RPMI7951 (cell line): ENCODE data around the gene SPTLC2. TPM values are rescaled to one million over a fixed set of nuclear protein-coding genes. Genes with fewer than 3 reads are reported as not detected.

ENCODE experiments used
- DNase-seq: peaks from one replicate; pipeline ENCODE4 v3.0.0-alpha.2; 2012; ENCODE audit warnings: low read depth
- total RNA-seq: library from RNA; depleted of rRNA; stranded (reverse); fragments of >200 nt; shearing (Covaris generic); gene quantifications from 2 replicates; pipeline ENCODE4 v1.2.3, GENCODE V29; 2014; rRNA removed

SPTLC2 gene
- total RNA-seq, 1 experiment from 2014 or later = 12.0 TPM

DNA sequence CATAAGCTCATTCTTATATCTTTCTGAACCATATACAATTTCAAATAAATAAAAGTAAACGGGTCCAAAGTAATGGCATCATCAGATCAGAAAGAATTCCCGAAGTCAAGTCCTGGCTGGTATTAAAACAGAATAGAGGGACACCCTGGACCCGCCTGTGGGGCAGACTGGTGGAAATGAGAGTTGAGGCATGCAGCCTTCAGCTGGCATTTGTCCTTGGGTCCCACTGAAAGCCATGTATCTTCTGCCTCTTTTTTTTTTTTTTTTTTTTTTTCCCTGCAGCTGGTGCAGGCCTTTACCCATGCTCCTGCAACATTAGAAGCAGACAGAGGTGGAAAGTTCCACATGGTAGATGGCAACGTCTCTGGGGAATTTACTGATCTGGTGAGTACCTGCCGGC, 148.6 kb downstream of the SPTLC2 start:
- no peak for DNase-seq

GRCh38 chr14:77459072-77459723, 157.2 kb downstream of the SPTLC2 start:
- peak; percentile 54 for DNase-seq

GRCh38 chr14:77458249-77458950, 158.0 kb downstream of the SPTLC2 start:
- DNase-seq = peak; percentile 46

DNA sequence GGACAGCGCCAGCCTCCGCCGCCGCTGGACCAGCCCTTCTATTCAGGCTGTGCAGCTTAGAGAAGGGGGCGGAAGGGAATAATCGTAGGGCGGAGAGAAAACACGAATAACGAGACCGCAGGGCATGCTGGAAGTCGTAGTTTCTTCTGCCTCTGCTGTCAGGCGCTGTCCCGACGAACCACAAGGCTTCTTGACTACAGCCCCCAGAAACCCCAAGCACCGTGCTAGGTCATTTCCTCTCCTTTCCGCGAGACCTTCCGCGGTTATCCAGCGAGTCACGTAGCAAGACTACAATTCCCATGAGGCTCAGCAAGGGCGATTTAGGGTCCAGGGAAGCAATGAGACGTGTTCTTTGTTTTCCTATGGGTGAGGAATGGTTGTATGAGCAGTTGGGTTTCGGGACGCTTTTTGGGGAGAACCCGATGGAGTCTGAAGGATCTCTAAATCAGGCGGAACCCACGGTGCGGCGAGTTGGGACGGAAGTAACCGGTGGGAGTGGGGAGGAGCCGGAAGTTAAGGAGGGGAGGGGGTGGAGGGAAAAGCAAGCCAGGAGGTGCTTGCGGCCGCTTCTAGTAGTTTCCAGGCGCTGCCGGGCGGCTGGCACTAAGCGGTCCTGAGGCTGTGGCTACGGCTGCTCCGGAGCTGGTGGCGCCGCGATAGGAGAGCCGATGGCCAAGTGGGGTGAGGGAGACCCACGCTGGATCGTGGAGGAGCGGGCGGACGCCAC, 158.8 kb downstream of the SPTLC2 start, which contains the start of the genes AHSA1 and VIPAS39:
Gene AHSA1, plus strand, starts transcription at position 572 of the 727 bp plus-strand sequence. Its CDS starts 97 bp downstream, at position 669.
Gene VIPAS39, minus strand, starts transcription at position 80 of the 727 bp plus-strand sequence. CDS start 3,499 bp downstream, outside the sequence.
- DNase-seq = peak; percentile 98

GRCh38 chr14:77457115-77457521, 159.3 kb downstream of the SPTLC2 start:
- DNase-seq = no peak

Other genes with a start within 250 kb of the SPTLC2 start
- 7.3 and 7.4 TPM in 2 replicates for gene TMED8, start 239.5 kb downstream of the SPTLC2 start, total RNA-seq
- 0.84 and 1.7 TPM in 2 replicates for gene SAMD15, start 239.3 kb downstream of the SPTLC2 start, total RNA-seq
- gene NOXRED1, start 193.1 kb downstream of the SPTLC2 start, total RNA-seq = not detected in 2 replicates
- 18.4 TPM in 2 replicates for gene VIPAS39, start 159.0 kb downstream of the SPTLC2 start, total RNA-seq
- 199 and 204 TPM in 2 replicates for gene AHSA1, start 158.5 kb downstream of the SPTLC2 start, total RNA-seq
- under 0.01 TPM in 1 of 2 replicates, not detected in the other for gene ISM2, start 117.8 kb downstream of the SPTLC2 start, total RNA-seq
- gene ALKBH1, start 91.4 kb upstream of the SPTLC2 start, total RNA-seq = 13.6 and 15.8 TPM in 2 replicates
- 292 and 409 TPM in 2 replicates for gene SLIRP, start 91.5 kb upstream of the SPTLC2 start, total RNA-seq
- gene SNW1, start 144.5 kb upstream of the SPTLC2 start, total RNA-seq = 55.9 and 63.1 TPM in 2 replicates
- gene ADCK1, start 183.5 kb upstream of the SPTLC2 start, total RNA-seq = 2.3 and 2.4 TPM in 2 replicates